ENCODE data around the gene CEMIP. TPM values are rescaled to one million over a fixed set of nuclear protein-coding genes. Genes with fewer than 3 reads are reported as not detected.
"Not testable (repeated sequence)": the region's sequence is repeated elsewhere in the genome, so short reads cannot be mapped to it uniquely, and the experiment has no call there.

CEMIP gene
- total RNA-seq, 6 donors from 2014 or later: 0.59 to 38.8 (median 5.7) TPM

DNA sequence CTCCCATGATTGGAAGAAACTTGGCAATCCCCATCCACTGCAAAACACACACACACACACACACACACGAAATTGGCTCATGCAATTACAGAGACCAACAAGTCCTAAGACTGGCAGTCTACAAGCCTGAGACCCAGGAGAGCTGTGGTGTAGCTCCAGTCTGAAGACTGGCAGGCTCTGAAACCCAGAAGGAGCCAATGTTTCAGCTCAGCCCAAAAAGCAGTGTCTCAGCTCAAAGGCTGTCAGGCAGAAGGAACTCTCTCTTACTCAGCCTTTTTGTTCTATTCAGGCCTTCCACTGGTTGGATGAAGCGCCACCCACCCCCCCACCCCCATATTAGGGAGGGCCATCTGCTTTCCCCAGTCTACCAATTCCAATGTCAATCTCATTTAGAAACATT is 178.4 kb downstream of the CEMIP start:
- Histone ChIP-seq H3K27me3 (no peaks in the 10 kb centered on the region), H3K36me3 (peaks cover 0 to 31% (median 5%) of the 10 kb centered on the region in 4 donors), H3K4me1 (peaks cover 0 to 7% (median 0%) of the 10 kb centered on the region in 4 donors), H3K27ac (no peak overlapping the region), H3K4me3 (no peak overlapping the region), H3K9me3 (no peaks in the 10 kb centered on the region)
- no peak for ATAC-seq (ENCODE audit: low FRiP score in 2 of 2)
- no peak for TF ChIP-seq POLR2AphosphoS5 (IDR thresholded peaks at IDR 0.05)
- TF ChIP-seq, protein P1, sequence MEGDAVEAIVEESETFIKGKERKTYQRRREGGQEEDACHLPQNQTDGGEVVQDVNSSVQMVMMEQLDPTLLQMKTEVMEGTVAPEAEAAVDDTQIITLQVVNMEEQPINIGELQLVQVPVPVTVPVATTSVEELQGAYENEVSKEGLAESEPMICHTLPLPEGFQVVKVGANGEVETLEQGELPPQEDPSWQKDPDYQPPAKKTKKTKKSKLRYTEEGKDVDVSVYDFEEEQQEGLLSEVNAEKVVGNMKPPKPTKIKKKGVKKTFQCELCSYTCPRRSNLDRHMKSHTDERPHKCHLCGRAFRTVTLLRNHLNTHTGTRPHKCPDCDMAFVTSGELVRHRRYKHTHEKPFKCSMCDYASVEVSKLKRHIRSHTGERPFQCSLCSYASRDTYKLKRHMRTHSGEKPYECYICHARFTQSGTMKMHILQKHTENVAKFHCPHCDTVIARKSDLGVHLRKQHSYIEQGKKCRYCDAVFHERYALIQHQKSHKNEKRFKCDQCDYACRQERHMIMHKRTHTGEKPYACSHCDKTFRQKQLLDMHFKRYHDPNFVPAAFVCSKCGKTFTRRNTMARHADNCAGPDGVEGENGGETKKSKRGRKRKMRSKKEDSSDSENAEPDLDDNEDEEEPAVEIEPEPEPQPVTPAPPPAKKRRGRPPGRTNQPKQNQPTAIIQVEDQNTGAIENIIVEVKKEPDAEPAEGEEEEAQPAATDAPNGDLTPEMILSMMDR (IDR thresholded peaks at IDR 0.05): no peak
- TF ChIP-seq POLR2A (IDR thresholded peaks at IDR 0.05): no peak
- DNase-seq: no peak
- WGBS, 2 donors: 89 to 96% methylated on average over 2 of the region's 2 CpGs

DNA sequence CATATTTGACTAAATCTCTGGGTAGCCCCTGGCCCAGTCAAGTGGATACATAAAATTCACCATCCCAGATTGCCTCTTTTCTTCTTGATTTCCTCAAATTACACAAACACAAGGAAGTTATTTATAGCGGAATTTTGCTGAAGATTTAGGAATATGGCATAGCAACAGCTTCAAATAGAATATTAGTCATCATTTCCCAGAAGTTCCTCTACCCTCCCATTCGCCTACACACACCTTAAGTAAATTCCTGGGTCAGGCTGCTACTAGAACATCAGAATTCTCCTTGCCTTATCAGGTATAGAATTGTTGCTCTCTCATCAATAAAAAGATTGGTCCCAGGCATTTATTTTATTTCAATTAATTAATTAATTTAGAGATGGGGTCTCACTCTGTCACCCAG is 178.8 kb downstream of the CEMIP start:
- 73 to 92% methylated on average over 2 of the region's 2 CpGs for WGBS, 2 donors

DNA sequence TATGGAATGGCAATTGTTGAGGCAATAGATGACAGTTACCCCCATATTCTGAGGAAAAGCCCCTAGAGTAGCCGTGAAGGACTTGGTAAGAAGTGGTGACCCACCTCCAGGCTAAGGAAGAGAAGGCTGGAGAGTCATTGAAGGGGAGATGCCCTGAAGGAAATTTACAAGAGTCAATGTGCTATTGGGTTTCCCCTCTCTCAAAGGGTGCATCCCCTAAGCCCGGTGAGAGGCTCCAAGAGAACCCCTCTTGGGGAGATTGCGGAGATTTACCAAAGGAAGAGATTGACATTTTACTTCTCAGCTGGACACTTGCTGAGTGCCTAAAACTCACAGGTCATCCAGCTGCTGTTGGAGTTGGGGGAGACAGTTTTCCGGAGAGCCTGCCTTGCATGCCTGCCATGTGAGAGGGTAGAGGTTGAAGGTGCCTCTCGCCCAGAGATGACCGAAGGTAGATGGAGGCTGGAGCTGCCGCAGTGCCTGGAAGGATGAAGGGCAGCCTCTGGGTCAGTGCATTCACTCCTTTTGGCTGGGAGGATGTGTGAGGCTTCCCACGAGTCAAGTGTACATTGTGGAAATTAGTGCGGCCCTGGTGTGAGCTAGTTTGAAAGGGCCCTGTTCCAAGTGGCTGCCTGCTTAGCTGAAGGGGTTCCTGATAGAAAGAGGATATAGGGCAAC is 179.8 kb downstream of the CEMIP start:
- no peak for DNase-seq
- Histone ChIP-seq H3K9me3 (no peaks in the 10 kb centered on the region), H3K27ac (no peak overlapping the region), H3K4me1 (peaks cover 0 to 7% (median 0%) of the 10 kb centered on the region in 4 donors), H3K27me3 (no peaks in the 10 kb centered on the region), H3K4me3 (no peak overlapping the region), H3K36me3 (peaks cover 0 to 23% (median 2%) of the 10 kb centered on the region in 4 donors)
- 94 to 97% methylated on average over 7 to 9 of the region's 9 CpGs for WGBS, 2 donors
- no peak for ATAC-seq (ENCODE audit: low FRiP score in 2 of 2)
- TF ChIP-seq EP300 (IDR thresholded peaks at IDR 0.05): no peak
- TF ChIP-seq, protein P1 (IDR thresholded peaks at IDR 0.05): no peak
- no peak for TF ChIP-seq POLR2A (IDR thresholded peaks at IDR 0.05)
- TF ChIP-seq POLR2AphosphoS5 (IDR thresholded peaks at IDR 0.05): no peak

More for the DNA sequence above, 178.8 kb downstream of the CEMIP start:
- TF ChIP-seq POLR2AphosphoS5 (IDR thresholded peaks at IDR 0.05): no peak
- no peak for TF ChIP-seq EP300 (IDR thresholded peaks at IDR 0.05)
- TF ChIP-seq POLR2A (IDR thresholded peaks at IDR 0.05): no peak
- TF ChIP-seq, protein P1 (IDR thresholded peaks at IDR 0.05): no peak
- H3K4me1 ChIP-seq: peaks cover 0 to 7% (median 0%) of the 10 kb centered on the region in 4 donors
- no peaks in the 10 kb centered on the region for H3K9me3 ChIP-seq
- ATAC-seq (ENCODE audit: low FRiP score in 2 of 2) (no peak), DNase-seq (no peak)
- peaks cover 0 to 29% (median 4%) of the 10 kb centered on the region in 4 donors for H3K36me3 ChIP-seq
- no peak overlapping the region for H3K27ac ChIP-seq
- no peaks in the 10 kb centered on the region for H3K27me3 ChIP-seq
- no peak overlapping the region for H3K4me3 ChIP-seq

DNA sequence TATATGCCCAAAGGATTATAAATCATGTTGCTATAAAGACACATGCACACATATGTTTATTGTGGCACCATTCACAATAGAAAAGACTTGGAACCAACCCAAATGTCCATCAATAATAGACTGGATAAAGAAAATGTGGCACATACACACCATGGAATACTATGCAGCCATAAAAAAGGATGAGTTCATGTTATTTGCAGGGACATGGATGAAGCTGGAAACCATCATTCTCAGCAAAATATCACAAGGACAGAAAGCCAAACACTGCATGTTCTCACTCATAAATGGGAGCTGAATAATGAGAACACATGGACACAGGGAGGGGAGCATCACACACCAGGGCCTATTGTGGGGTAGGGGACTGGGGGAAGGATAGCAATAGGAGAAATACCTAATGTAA is 186.3 kb downstream of the CEMIP start:
- not testable (repeated sequence) for H3K27ac ChIP-seq; H3K9me3 ChIP-seq; H3K27me3 ChIP-seq; DNase-seq; ATAC-seq (ENCODE audit: low FRiP score in 2 of 2); H3K4me1 ChIP-seq; H3K4me3 ChIP-seq
- peaks cover 0 to 18% (median 5%) of the 10 kb centered on the region in 4 donors for H3K36me3 ChIP-seq

DNA sequence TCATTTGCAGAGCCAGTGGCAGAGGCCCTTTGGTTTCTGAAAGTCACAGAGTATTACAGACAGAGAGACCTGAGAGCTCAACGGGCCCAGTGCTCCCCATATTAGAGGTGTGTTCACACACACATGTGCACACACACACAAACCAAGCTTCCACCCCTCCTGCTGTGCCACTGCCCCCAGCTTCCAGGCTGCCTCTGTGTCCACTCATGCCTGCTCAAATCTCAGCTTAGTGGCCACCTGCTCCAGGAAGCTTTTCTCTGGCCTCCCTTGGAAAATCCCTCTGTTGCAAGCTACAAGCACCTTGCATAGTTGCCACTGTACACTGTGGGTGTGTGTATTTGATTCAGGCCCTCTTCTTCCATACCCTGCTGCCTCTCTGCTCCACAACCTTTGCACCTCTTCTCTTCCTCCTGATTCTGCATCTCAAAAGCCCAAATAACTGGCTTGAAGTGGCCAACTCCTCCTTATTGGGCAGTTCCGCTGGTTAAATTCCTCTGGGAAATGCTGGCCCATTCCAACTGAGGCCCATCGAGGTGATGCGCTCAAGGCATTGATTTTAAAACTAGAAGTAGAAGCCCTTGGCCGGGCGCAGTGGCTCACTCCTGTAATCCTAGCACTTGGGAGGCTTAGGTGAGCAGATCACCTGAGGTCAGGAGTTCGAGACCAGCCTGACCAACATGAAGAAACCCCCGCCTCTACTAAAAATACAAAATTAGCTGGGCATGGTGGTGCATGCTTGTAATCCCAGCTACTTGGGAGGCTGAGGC is 187.4 kb downstream of the CEMIP start:
- H3K9me3 ChIP-seq: no peaks in the 10 kb centered on the region
- no peak overlapping the region for H3K4me3 ChIP-seq
- DNase-seq (no peak), ATAC-seq (ENCODE audit: low FRiP score in 2 of 2) (no peak)
- peaks cover 0 to 8% (median 0%) of the 10 kb centered on the region in 4 donors for H3K4me1 ChIP-seq
- no peak for TF ChIP-seq POLR2AphosphoS5 (IDR thresholded peaks at IDR 0.05)
- TF ChIP-seq EP300 (IDR thresholded peaks at IDR 0.05): no peak
- TF ChIP-seq, protein P1 (IDR thresholded peaks at IDR 0.05): no peak
- TF ChIP-seq POLR2A (IDR thresholded peaks at IDR 0.05): no peak
- H3K27ac ChIP-seq: no peak overlapping the region
- 90 to 95% methylated on average over 8 of the region's 8 CpGs for WGBS, 2 donors
- no peaks in the 10 kb centered on the region for H3K27me3 ChIP-seq
- peaks cover 0 to 21% (median 5%) of the 10 kb centered on the region in 4 donors for H3K36me3 ChIP-seq
